H1 (cell line): ENCODE measurements around the gene AMOT. TPM values are rescaled to one million over a fixed set of nuclear protein-coding genes. Genes with fewer than 3 reads are reported as not detected.

Source experiments
- CTCF ChIA-PET: fragments of 300-600 bp; sonication (Branson Sonifier 250); formaldehyde crosslinking; loops from one replicate; lab custom pipeline; 2021; ENCODE audit not compliant: partially characterized antibody; lab: Charles Lee
- POLR2A ChIA-PET: fragments of 300-600 bp; sonication (Branson Sonifier 250); formaldehyde crosslinking; loops from one replicate; lab custom pipeline; 2021; ENCODE audit warnings: inconsistent platforms; ENCODE audit not compliant: partially characterized antibody; lab: Charles Lee
- DNase-seq, 2 experiments: peaks; one replicate each; pipeline versions ENCODE4 v3.0.0 to v3.0.0-alpha.2; 2010 to 2022; ENCODE audit warnings: low spot score in 2 of 2, low read depth in 1 of 2, mixed read lengths in 1 of 2
- FAIRE-seq: peaks from 2 replicates; lab custom pipeline; 2011; peaks lifted over from hg19 to GRCh38; lab: Jason Lieb, UNC
- H2AFZ ChIP-seq: 2 replicates; pipeline ENCODE4 v1.8.1; 2012; ENCODE audit warnings: low read length, inconsistent platforms
- H2AK5ac ChIP-seq: 2 replicates; pipeline ENCODE4 v1.6.1; 2013; ENCODE audit warnings: low read depth, low read length
- H2BK120ac ChIP-seq: replicated peaks from 2 replicates; pipeline ENCODE3; 2013; ENCODE audit warnings: low read depth, low read length, inconsistent platforms
- H2BK12ac ChIP-seq: 2 replicates; pipeline ENCODE4 v1.6.1; 2013; ENCODE audit warnings: low read depth, low read length
- H2BK15ac ChIP-seq: 2 replicates; pipeline ENCODE4 v1.6.1; 2013; ENCODE audit warnings: low read length
- H2BK20ac ChIP-seq: 2 replicates; pipeline ENCODE4 v1.6.1; 2013; ENCODE audit warnings: low read length
- H2BK5ac ChIP-seq: 2 replicates; pipeline ENCODE4 v1.6.1; 2013; ENCODE audit warnings: low read depth, low read length
- H3K14ac ChIP-seq: 2 replicates; pipeline ENCODE4 v1.6.1; 2013; ENCODE audit warnings: inconsistent platforms; ENCODE audit not compliant: insufficient read length
- H3K18ac ChIP-seq: 2 replicates; pipeline ENCODE4 v1.6.1; 2013; ENCODE audit warnings: low read length; ENCODE audit errors: extremely low read depth
- H3K23ac ChIP-seq: 2 replicates; pipeline ENCODE4 v1.6.1; 2013; ENCODE audit warnings: inconsistent platforms; ENCODE audit not compliant: insufficient read length
- H3K23me2 ChIP-seq: 2 replicates; pipeline ENCODE4 v1.6.1; 2013; ENCODE audit warnings: low read depth, low read length
- H3K27ac ChIP-seq: 2 replicates; pipeline ENCODE4 v1.6.1; 2011; ENCODE audit warnings: low read depth, low read length, inconsistent platforms
- H3K27me3 ChIP-seq, 4 experiments: replicated peaks in 1 of 4; 1 replicate in 1 of 4; 2 replicates in 3 of 4; pipeline versions ENCODE4 v1.6.1 to v1.8.1; 2011 to 2013; ENCODE audit warnings: low read length in 3 of 4, mild to moderate bottlenecking in 3 of 4, inconsistent platforms in 2 of 4, mixed read lengths in 2 of 4, moderate library complexity in 1 of 4; ENCODE audit not compliant: control insufficient read depth in 3 of 4, insufficient read depth in 3 of 4; ENCODE audit errors: extremely low read depth in 1 of 4
- H3K36me3 ChIP-seq, 4 experiments: 2 replicates each; pipeline versions ENCODE4 v1.6.1 to v1.8.1; 2011 to 2013; ENCODE audit warnings: mild to moderate bottlenecking in 4 of 4, low read length in 3 of 4, moderate library complexity in 2 of 4, control low read depth in 1 of 4, inconsistent platforms in 1 of 4; ENCODE audit not compliant: insufficient read depth in 4 of 4, control insufficient read depth in 2 of 4
- H3K4ac ChIP-seq: replicated peaks from 2 replicates; pipeline ENCODE3; 2013; ENCODE audit warnings: low read length, low read depth, mixed read lengths, inconsistent platforms; ENCODE audit not compliant: insufficient read length
- H3K4me1 ChIP-seq, 4 experiments: replicated peaks in 1 of 4; 1 replicate in 1 of 4; 2 replicates in 3 of 4; pipeline versions ENCODE4 v1.6.1 to v1.8.1; 2011 to 2013; ENCODE audit warnings: low read length in 3 of 4, inconsistent platforms in 2 of 4, mixed read lengths in 1 of 4; ENCODE audit not compliant: insufficient read depth in 4 of 4, control insufficient read depth in 3 of 4
- H3K4me2 ChIP-seq, 2 experiments: 2 replicates each; pipeline versions ENCODE4 v1.6.1 to v1.8.1; 2011 to 2013; ENCODE audit warnings: low read depth in 2 of 2, low read length in 2 of 2, control low read depth in 1 of 2, inconsistent platforms in 1 of 2, mild to moderate bottlenecking in 1 of 2; ENCODE audit not compliant: insufficient read depth in 1 of 2
- H3K4me3 ChIP-seq, 4 experiments: fragments of 200-600, 300-600 bp in 1 of 4; sonication (generic), shearing (Covaris generic), sonication (Bioruptor Twin) in 1 of 4; 2 replicates each; pipeline versions ENCODE4 v1.5.1 to v1.8.1; 2011 to 2016; ENCODE audit warnings: low read length in 4 of 4, low read depth in 3 of 4, control low read depth in 2 of 4, inconsistent platforms in 2 of 4, mild to moderate bottlenecking in 2 of 4, mixed read lengths in 1 of 4, moderate library complexity in 1 of 4; ENCODE audit not compliant: insufficient read depth in 2 of 4; ENCODE audit errors: extremely low read depth in 1 of 4
- H3K56ac ChIP-seq: replicated peaks from 2 replicates; pipeline ENCODE3; 2013; ENCODE audit warnings: low read depth, mild to moderate bottlenecking, mixed read lengths, low read length, inconsistent platforms; ENCODE audit not compliant: insufficient read length
- H3K79me1 ChIP-seq: 2 replicates; pipeline ENCODE4 v1.6.1; 2013; ENCODE audit warnings: low read depth, low read length, control low read depth
- H3K79me2 ChIP-seq, 2 experiments: 2 replicates each; pipeline versions ENCODE4 v1.6.1 to v1.8.1; 2012 to 2013; ENCODE audit warnings: low read length in 2 of 2, mild to moderate bottlenecking in 2 of 2, inconsistent platforms in 1 of 2; ENCODE audit not compliant: insufficient read depth in 2 of 2, control insufficient read depth in 1 of 2
- H3K9ac ChIP-seq, 4 experiments: replicated peaks in 1 of 4; 1 replicate in 1 of 4; 2 replicates in 3 of 4; pipeline versions ENCODE4 v1.6.1 to v1.8.1; 2011 to 2013; ENCODE audit warnings: low read depth in 3 of 4, low read length in 3 of 4, control low read depth in 2 of 4, mild to moderate bottlenecking in 2 of 4, moderate library complexity in 2 of 4, inconsistent platforms in 1 of 4; ENCODE audit errors: extremely low read depth in 1 of 4
- H3K9me3 ChIP-seq, 2 experiments: 2 replicates each; pipeline versions ENCODE4 v1.6.1 to v1.8.1; 2012 to 2013; ENCODE audit warnings: mild to moderate bottlenecking in 2 of 2, moderate library complexity in 2 of 2, control low read depth in 1 of 2, inconsistent platforms in 1 of 2, low read depth in 1 of 2, low read length in 1 of 2, mixed read lengths in 1 of 2; ENCODE audit not compliant: insufficient read depth in 2 of 2
- H4K20me1 ChIP-seq, 2 experiments: replicated peaks in 1 of 2; 2 replicates each; pipeline versions ENCODE3 to v1.8.1; 2011 to 2013; ENCODE audit warnings: inconsistent platforms in 2 of 2, low read length in 2 of 2, mild to moderate bottlenecking in 1 of 2; ENCODE audit not compliant: insufficient read depth in 2 of 2, control insufficient read depth in 1 of 2
- H4K5ac ChIP-seq: 2 replicates; pipeline ENCODE4 v1.6.1; 2013; ENCODE audit warnings: low read length, low read depth, mixed read lengths, inconsistent platforms; ENCODE audit not compliant: insufficient read length
- H4K8ac ChIP-seq: 2 replicates; pipeline ENCODE4 v1.8.0; 2013; ENCODE audit warnings: mild to moderate bottlenecking, moderate library complexity, low read length, inconsistent platforms; ENCODE audit not compliant: insufficient read depth; ENCODE audit errors: extremely low read depth
- H4K91ac ChIP-seq: replicated peaks from 2 replicates; pipeline ENCODE3; 2013; ENCODE audit warnings: low read length, mixed read lengths, inconsistent platforms; ENCODE audit not compliant: insufficient read length
- BCL11A ChIP-seq, 2 experiments: IDR thresholded peaks; one replicate each; pipeline ENCODE4 v1.6.1; 2011; ENCODE audit warnings: low read depth in 2 of 2, low read length in 2 of 2, mild to moderate bottlenecking in 2 of 2
- CHD1 ChIP-seq: IDR thresholded peaks from 2 replicates; pipeline ENCODE4 v1.6.1; 2012; ENCODE audit warnings: low read depth, low read length, improper control_type of control experiment
- EZH2 ChIP-seq: fragments of 200-600 bp; sonication (generic); IDR thresholded peaks from 2 replicates; pipeline ENCODE4 v1.7.1; 2012; ENCODE audit warnings: low read depth, mild to moderate bottlenecking, moderate library complexity, low read length, inconsistent platforms; ENCODE audit not compliant: severe bottlenecking
- SP4 ChIP-seq: IDR thresholded peaks from 2 replicates; pipeline ENCODE4 v1.6.1; 2012; ENCODE audit warnings: low read length, inconsistent platforms
- SRF ChIP-seq: IDR thresholded peaks from 2 replicates; pipeline ENCODE4 v1.6.1; 2011; ENCODE audit warnings: mild to moderate bottlenecking, low read depth, low read length, moderate library complexity
- TAF1 ChIP-seq: IDR thresholded peaks from 2 replicates; pipeline ENCODE4 v1.6.1; 2011; ENCODE audit warnings: mild to moderate bottlenecking, low read depth, low read length
- TAF7 ChIP-seq: optimal IDR thresholded peaks from 2 replicates; pipeline ENCODE3; 2011; ENCODE audit warnings: low read depth, mild to moderate bottlenecking, inconsistent platforms, low read length, moderate library complexity, borderline replicate concordance
- TBP ChIP-seq: IDR thresholded peaks from 2 replicates; pipeline ENCODE4 v1.6.1; 2011; ENCODE audit warnings: low read depth, low read length, improper control_type of control experiment
- WGBS, 2 experiments: shearing (Covaris generic) in 1 of 2; methylation state at CpG; one replicate each; pipeline versions ENCODE4 v1.1.6 to v1.1.7; 2013 to 2015; ENCODE audit warnings: low lambda C conversion rate in 2 of 2, mixed read lengths in 2 of 2, inconsistent platforms in 1 of 2, low coverage in 1 of 2, missing lambda C conversion rate in 1 of 2; ENCODE audit not compliant: insufficient replicate concordance in 2 of 2, insufficient coverage in 1 of 2, insufficient read length in 1 of 2; ENCODE audit errors: extremely low coverage in 1 of 2, missing lambda C conversion rate in 1 of 2; 5-methylcytosine and 5-hydroxymethylcytosine counted together
- polyA plus RNA-seq, 7 experiments: library from polyadenylated mRNA; depleted of rRNA in 3 of 7; stranded (reverse) in 5 of 7; unstranded in 2 of 7; fragments of >200 nt in 5 of 7; fragments of 200-250 nt in 2 of 7; gene quantifications; 1 replicate in 5 of 7; 2 replicates in 1 of 7; 4 replicates in 1 of 7; pipeline versions ENCODE4 v1.2.1 to v1.2.3, GENCODE V29; 2011 to 2013; ENCODE audit warnings: missing spikeins in 2 of 7, mixed read lengths in 2 of 7
- total RNA-seq: library from RNA; stranded (reverse); fragmentation: NEBNext Ultra II Directional; extraction: Animal tissue kit (Norgen Biotek cat#: 25700); gene quantifications from 2 replicates; pipeline ENCODE4 v1.2.1, GENCODE V29; 2021
- TF ChIP-seq, protein P1 (sequence below), 3 experiments: IDR thresholded peaks; 1 replicate in 2 of 3; 2 replicates in 1 of 3; pipeline versions ENCODE4 v1.5.1 to v1.6.1; 2011; ENCODE audit warnings: low read length in 3 of 3, mild to moderate bottlenecking in 3 of 3, inconsistent platforms in 2 of 3, low read depth in 1 of 3, moderate library complexity in 1 of 3; ENCODE audit not compliant: insufficient read depth in 1 of 3; ENCODE audit errors: control extremely low read depth in 1 of 3

AMOT gene
- total and polyA plus RNA-seq, 2 of the 8 experiments (the other 6 are each of a cell fraction or from before 2014, with no cell fraction given), result 2.3 to 7.1 TPM

DNA sequence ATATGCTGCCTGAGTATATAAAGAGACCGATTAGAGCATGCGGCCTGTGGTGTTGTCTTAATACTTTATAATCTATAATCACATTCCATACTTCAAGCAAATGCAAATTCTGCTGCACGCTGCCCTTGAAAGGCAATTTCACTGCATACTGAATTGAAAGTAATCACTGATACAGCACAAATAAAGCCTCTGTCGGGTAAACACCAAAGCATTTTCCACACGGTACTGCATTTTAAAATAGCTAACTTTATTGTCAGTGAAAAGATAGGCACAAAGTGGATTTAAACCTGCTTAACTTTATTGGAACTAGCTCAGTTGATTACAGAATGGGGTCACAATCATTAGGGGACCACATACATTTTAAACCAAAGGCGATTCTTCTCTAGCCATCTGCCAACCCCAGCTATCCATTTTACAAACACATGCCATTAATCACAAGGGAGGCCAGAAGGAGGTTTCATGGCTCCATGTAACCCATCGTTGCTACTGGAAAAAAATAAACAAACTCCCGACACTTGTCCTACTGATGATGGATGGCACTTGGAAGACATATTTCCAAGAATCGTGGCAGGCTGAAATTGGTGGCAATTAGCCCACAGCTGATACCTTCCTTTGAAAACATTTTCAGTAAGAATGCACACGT, 65.9 kb downstream of the AMOT start:
- Histone ChIP-seq H2BK12ac (no peak overlapping the region), H2AFZ (no peak overlapping the region), H4K8ac (no peak overlapping the region), H3K79me2 (no peaks in the 10 kb centered on the region), H3K79me1 (no peaks in the 10 kb centered on the region), H3K4me3 (no peak overlapping the region), H4K20me1 (no peaks in the 10 kb centered on the region), H2BK15ac (no peak overlapping the region), H2BK120ac (no peak overlapping the region), H3K36me3 (no peaks in the 10 kb centered on the region), H4K91ac (no peak overlapping the region), H3K4me1 (no peaks in the 10 kb centered on the region), H3K4ac (no peak overlapping the region), H3K23me2 (no peaks in the 10 kb centered on the region), H3K9ac (no peak overlapping the region), H3K23ac (no peak overlapping the region), H3K14ac (no peak overlapping the region), H2BK5ac (no peak overlapping the region), H3K9me3 (no peaks in the 10 kb centered on the region), H3K4me2 (no peak overlapping the region), H2AK5ac (no peak overlapping the region), H4K5ac (no peak overlapping the region), H3K27ac (no peak overlapping the region), H3K27me3 (no peaks in the 10 kb centered on the region), H3K56ac (no peak overlapping the region), H3K18ac (no peak overlapping the region), H2BK20ac (no peak overlapping the region)
- CTCF ChIA-PET, result no interaction called here
- DNase-seq, result no peak
- no peak for FAIRE-seq
- 94% methylated on average over 10 of the region's 10 CpGs; no CpG with 5 or more reads in 1 of the 2 experiments for WGBS, 2 experiments
- TF ChIP-seq EZH2, result no peak
- TF ChIP-seq, protein P1, sequence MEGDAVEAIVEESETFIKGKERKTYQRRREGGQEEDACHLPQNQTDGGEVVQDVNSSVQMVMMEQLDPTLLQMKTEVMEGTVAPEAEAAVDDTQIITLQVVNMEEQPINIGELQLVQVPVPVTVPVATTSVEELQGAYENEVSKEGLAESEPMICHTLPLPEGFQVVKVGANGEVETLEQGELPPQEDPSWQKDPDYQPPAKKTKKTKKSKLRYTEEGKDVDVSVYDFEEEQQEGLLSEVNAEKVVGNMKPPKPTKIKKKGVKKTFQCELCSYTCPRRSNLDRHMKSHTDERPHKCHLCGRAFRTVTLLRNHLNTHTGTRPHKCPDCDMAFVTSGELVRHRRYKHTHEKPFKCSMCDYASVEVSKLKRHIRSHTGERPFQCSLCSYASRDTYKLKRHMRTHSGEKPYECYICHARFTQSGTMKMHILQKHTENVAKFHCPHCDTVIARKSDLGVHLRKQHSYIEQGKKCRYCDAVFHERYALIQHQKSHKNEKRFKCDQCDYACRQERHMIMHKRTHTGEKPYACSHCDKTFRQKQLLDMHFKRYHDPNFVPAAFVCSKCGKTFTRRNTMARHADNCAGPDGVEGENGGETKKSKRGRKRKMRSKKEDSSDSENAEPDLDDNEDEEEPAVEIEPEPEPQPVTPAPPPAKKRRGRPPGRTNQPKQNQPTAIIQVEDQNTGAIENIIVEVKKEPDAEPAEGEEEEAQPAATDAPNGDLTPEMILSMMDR (IDR thresholded peaks at IDR 0.05; ENCODE audit: control extremely low read depth in 1 of 3, insufficient read depth in 1 of 3, low read depth in 1 of 3, low read length in 3 of 3), result no peak
- no peak for TF ChIP-seq SP4
- TF ChIP-seq SRF, result no peak
- no peak for TF ChIP-seq TAF1
- no peak for TF ChIP-seq CHD1
- no peak for TF ChIP-seq TAF7
- TF ChIP-seq TBP, result no peak
- no peak for TF ChIP-seq BCL11A (IDR thresholded peaks at IDR 0.05; ENCODE audit: low read depth in 2 of 2, low read length in 2 of 2)
- POLR2A ChIA-PET, result no interaction called here
